ENCODE results near the gene TOGARAM1.

Gene TOGARAM1

DNA sequence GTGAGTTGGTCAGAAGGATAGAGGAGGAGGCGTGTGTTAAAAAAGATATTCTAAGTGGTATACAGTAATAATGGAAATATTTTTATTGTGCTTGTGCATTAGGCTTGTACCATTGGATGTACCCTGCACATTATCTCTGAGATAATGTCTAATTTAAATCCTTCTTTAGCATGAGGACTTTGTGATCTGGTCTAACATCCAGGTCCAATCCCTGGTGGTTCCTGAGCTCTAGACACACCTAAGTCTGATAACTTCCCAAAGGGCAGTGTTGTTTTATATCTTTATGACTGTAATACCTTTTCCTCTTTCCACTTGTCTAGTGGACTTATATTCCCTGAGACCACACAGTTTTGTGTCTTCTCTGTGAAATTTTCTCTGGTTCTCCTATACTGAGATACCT, 142.6 kb downstream of the TOGARAM1 start:
- TF ChIP-seq, protein P1, sequence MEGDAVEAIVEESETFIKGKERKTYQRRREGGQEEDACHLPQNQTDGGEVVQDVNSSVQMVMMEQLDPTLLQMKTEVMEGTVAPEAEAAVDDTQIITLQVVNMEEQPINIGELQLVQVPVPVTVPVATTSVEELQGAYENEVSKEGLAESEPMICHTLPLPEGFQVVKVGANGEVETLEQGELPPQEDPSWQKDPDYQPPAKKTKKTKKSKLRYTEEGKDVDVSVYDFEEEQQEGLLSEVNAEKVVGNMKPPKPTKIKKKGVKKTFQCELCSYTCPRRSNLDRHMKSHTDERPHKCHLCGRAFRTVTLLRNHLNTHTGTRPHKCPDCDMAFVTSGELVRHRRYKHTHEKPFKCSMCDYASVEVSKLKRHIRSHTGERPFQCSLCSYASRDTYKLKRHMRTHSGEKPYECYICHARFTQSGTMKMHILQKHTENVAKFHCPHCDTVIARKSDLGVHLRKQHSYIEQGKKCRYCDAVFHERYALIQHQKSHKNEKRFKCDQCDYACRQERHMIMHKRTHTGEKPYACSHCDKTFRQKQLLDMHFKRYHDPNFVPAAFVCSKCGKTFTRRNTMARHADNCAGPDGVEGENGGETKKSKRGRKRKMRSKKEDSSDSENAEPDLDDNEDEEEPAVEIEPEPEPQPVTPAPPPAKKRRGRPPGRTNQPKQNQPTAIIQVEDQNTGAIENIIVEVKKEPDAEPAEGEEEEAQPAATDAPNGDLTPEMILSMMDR (IDR thresholded peaks at IDR 0.05; ENCODE audit: low read depth, low read length) = no peak
- no peak for DNase-seq (ENCODE audit: low read depth, low spot score)
- no peak overlapping the region for H3K4me3 ChIP-seq (ENCODE audit: low read depth, low read length)
- in situ Hi-C loops (cut with HindIII; ENCODE audit: low sequenced_read_pairs) = no loop called here

DNA sequence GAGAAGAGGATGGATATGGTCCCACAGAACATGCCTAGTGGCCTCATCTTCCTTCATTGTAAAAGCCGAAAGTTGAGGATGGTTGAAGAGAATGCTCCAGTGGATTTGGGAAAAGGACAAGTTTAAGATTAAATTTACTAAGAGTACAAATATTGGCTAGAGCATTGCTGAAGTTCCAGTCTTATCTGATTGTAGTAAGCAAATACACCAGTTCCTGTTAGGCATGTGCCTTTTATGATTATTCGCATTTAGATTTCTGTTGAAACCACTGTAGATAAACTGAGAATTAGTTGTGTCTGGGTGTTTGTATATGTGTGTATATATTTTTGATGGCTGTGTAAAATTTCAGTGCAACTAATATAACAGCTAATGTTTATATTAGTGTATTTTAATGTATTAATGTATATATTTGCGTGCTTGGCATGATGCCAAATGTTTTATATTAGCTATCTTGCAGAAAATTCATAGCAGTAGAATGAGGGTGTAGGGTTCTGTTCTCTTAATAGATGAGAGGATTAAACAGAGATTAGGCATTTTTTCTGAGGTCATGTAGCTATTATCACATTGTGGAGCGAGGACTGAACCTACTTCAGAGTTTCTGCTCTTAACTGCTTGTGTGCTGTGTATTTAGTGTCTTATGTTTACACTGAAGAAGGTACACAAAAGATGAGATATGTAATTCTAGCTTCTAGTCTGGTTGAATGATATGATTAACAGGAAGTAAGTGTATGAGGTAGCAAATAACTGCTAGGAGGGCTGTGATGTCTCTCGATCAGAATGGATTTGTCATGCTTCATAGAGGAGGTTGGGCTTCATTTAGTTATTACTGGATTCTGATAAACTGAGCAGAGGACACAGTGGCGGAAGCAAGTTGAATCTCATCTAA, 151.1 kb downstream of the TOGARAM1 start:
- no peak overlapping the region for H3K4me3 ChIP-seq (ENCODE audit: low read depth, low read length)
- DNase-seq (ENCODE audit: low read depth, low spot score) = no peak
- in situ Hi-C loops (cut with HindIII; ENCODE audit: low sequenced_read_pairs) = no loop called here
- TF ChIP-seq, protein P1 (IDR thresholded peaks at IDR 0.05; ENCODE audit: low read depth, low read length) = no peak

DNA sequence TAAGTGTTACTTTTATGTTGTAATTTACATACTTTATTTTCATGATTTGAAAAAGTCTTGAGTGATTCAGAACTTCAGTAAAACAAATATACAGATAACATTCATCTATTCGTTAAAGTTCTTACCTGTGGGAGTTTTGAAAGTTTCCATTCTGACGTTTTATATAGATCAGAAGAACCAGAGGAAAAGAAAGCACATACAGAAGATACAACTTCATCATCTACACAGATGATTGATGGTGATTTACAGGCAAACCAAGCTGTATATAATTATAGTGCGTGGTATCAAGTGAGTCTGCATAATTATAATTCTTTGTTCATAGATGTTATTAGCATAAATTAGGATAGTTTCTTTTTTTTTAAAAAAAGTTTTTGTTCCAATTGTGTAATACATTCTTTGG, 152.3 kb downstream of the TOGARAM1 start:
- no peak for DNase-seq (ENCODE audit: low read depth, low spot score)
- in situ Hi-C loops (cut with HindIII; ENCODE audit: low sequenced_read_pairs) = no loop called here
- no peak overlapping the region for H3K4me3 ChIP-seq (ENCODE audit: low read depth, low read length)
- TF ChIP-seq, protein P1 (IDR thresholded peaks at IDR 0.05; ENCODE audit: low read depth, low read length) = no peak

DNA sequence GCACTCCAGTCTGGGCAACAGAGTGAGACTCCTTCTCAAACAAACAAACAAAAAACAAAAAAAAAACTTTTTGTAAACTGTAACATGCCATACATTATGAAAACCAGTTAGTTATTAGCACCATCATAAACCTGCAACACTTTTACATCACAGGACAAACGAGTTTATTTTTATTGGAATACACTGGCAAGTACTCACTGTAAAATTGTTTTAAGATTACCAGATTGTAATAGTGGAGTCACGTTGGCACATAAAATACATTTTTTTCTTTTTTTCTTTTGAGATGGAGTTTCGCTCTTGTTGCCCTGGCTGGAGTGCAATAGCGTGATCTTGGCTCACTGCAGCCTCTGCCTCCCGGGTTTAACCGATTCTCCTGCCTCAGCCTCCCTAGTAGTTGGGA, 156.6 kb downstream of the TOGARAM1 start:
- TF ChIP-seq, protein P1 (IDR thresholded peaks at IDR 0.05; ENCODE audit: low read depth, low read length) = no peak
- no peak for DNase-seq (ENCODE audit: low read depth, low spot score)
- in situ Hi-C loops (cut with HindIII; ENCODE audit: low sequenced_read_pairs) = no loop called here
- H3K4me3 ChIP-seq (ENCODE audit: low read depth, low read length) = no peak overlapping the region

DNA sequence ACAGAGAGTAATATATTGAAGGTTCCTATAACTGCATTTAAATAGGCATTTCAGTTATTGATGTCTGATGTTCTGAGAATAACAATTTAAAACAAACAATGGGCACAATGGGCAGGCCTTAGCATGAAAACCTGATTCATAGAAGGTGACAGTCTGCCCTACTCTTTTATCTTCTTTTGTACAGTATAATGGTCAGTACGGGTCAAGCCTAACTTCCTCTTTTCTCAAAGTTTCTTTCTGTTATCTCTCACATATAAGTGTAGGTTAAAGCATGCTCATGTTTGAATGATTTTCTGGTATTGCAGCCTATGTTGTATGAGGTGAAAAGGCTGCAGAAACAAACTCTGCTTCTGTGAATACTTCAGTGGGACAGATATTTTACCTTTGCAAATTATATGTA, 158.1 kb downstream of the TOGARAM1 start:
- H3K4me3 ChIP-seq (ENCODE audit: low read depth, low read length) = no peak overlapping the region
- in situ Hi-C loops (cut with HindIII; ENCODE audit: low sequenced_read_pairs) = no loop called here
- no peak for DNase-seq (ENCODE audit: low read depth, low spot score)
- TF ChIP-seq, protein P1 (IDR thresholded peaks at IDR 0.05; ENCODE audit: low read depth, low read length) = no peak

DNA sequence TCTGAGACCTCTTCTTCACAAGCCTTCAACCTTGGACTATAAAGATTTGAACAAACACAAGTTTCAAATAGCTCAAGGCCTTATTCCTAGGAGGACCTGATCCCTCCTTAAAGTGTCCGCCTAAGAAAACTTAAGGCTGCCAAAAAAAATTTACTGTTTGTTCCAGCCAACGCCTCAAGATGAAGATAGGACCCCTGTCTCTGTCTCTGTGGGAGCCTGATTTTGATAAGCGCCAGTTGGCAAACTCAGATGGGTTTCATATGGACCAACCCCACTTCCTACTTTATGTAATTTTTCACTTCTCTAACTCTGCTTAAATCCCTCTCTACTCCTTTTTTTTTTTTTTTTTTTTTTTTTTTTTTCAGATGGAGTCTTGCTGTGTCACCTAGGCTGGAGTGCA, 161.3 kb downstream of the TOGARAM1 start:
- in situ Hi-C loops (cut with HindIII; ENCODE audit: low sequenced_read_pairs) = no loop called here
- no peak for DNase-seq (ENCODE audit: low read depth, low spot score)
- TF ChIP-seq, protein P1 (IDR thresholded peaks at IDR 0.05; ENCODE audit: low read depth, low read length) = no peak
- H3K4me3 ChIP-seq (ENCODE audit: low read depth, low read length) = no peak overlapping the region
